SK-N-SH treated with all-trans-retinoic acid at 6 μM for 48 hours (cell line): ENCODE data around the gene ARHGAP12.

Experiments
- ATAC-seq: fragments of 200-7000 bp; cut with Tn5 transposase; 3 replicates; pipeline ENCODE4 v1.9.1; 2020; ENCODE audit warnings: mild to moderate bottlenecking, moderate library complexity
- ARNTL ChIP-seq: fragments of 450-650 bp; formaldehyde crosslinking; IDR thresholded peaks from 2 replicates; pipeline ENCODE4 v1.5.0; 2020; ENCODE audit warnings: low read depth, mild to moderate bottlenecking, moderate library complexity, borderline replicate concordance
- BACH2 ChIP-seq: fragments of 250-450 bp; sonication (Bioruptor Pico); IDR thresholded peaks from 2 replicates; pipeline ENCODE4 v1.9.0; 2021; ENCODE audit warnings: mild to moderate bottlenecking, borderline replicate concordance
- CSDC2 ChIP-seq: fragments of 250-450 bp; sonication (Bioruptor Pico); IDR thresholded peaks from 2 replicates; pipeline ENCODE4 v1.5.0; 2020; ENCODE audit warnings: mild to moderate bottlenecking, moderate library complexity
- ESRRG ChIP-seq: fragments of 250-450 bp; sonication (Bioruptor Pico); IDR thresholded peaks from 2 replicates; pipeline ENCODE4 v1.6.1; 2021; ENCODE audit warnings: mild to moderate bottlenecking
- GLIS3 ChIP-seq: fragments of 250-450 bp; sonication (Bioruptor Pico); IDR thresholded peaks from 2 replicates; pipeline ENCODE4 v1.5.0; 2020; ENCODE audit warnings: mild to moderate bottlenecking, moderate library complexity
- ISL1 ChIP-seq: fragments of 250-450 bp; sonication (Bioruptor Pico); IDR thresholded peaks from 2 replicates; pipeline ENCODE4 v2.1.2; 2022; ENCODE audit warnings: mild to moderate bottlenecking, moderate library complexity
- OSR1 ChIP-seq: fragments of 250-450 bp; sonication (Bioruptor Pico); IDR thresholded peaks from 2 replicates; pipeline ENCODE4 v1.8.0; 2022; ENCODE audit warnings: moderate library complexity, mild to moderate bottlenecking, inconsistent platforms
- PPARA ChIP-seq: fragments of 250-450 bp; sonication (Bioruptor Pico); IDR thresholded peaks from 2 replicates; pipeline ENCODE4 v1.5.0; 2020; ENCODE audit warnings: mild to moderate bottlenecking, borderline replicate concordance
- RARB ChIP-seq: fragments of 250-450 bp; sonication (Bioruptor Pico); IDR thresholded peaks from 2 replicates; pipeline ENCODE4 v1.8.0; 2021; ENCODE audit warnings: mild to moderate bottlenecking, moderate library complexity
- TCF4 ChIP-seq: fragments of 250-450 bp; sonication (Bioruptor Pico); IDR thresholded peaks from 2 replicates; pipeline ENCODE4 v1.8.0; 2021; ENCODE audit warnings: mild to moderate bottlenecking, moderate library complexity, borderline replicate concordance
- TOX ChIP-seq: fragments of 250-450 bp; sonication (Bioruptor Pico); IDR thresholded peaks from 2 replicates; pipeline ENCODE4 v1.8.0; 2021; ENCODE audit warnings: mild to moderate bottlenecking, moderate library complexity, borderline replicate concordance
- ZC3H10 ChIP-seq: fragments of 250-450 bp; sonication (Bioruptor Pico); IDR thresholded peaks from 2 replicates; pipeline ENCODE4 v1.5.1; 2021; ENCODE audit warnings: mild to moderate bottlenecking, moderate library complexity
- ZFP3 ChIP-seq: fragments of 250-450 bp; sonication (Bioruptor Pico); IDR thresholded peaks from 2 replicates; pipeline ENCODE4 v1.5.0; 2020; ENCODE audit warnings: mild to moderate bottlenecking, moderate library complexity
- ZFP30 ChIP-seq: fragments of 450-650 bp; formaldehyde crosslinking; IDR thresholded peaks from 2 replicates; pipeline ENCODE4 v1.5.0; 2022; ENCODE audit warnings: mild to moderate bottlenecking, moderate library complexity
- ZNF565 ChIP-seq: fragments of 450-650 bp; formaldehyde crosslinking; conservative IDR thresholded peaks from 2 replicates; pipeline ENCODE4 v1.5.0; 2020; ENCODE audit warnings: low read depth, mild to moderate bottlenecking, moderate library complexity
- ZNF70 ChIP-seq: fragments of 450-650 bp; formaldehyde crosslinking; IDR thresholded peaks from 2 replicates; pipeline ENCODE4 v1.5.0; 2020; ENCODE audit warnings: mild to moderate bottlenecking, moderate library complexity
- ZNF8 ChIP-seq: fragments of 450-650 bp; formaldehyde crosslinking; IDR thresholded peaks from 2 replicates; pipeline ENCODE4 v1.5.0; 2020; ENCODE audit warnings: mild to moderate bottlenecking, moderate library complexity
- TF ChIP-seq, protein P1 (sequence below): fragments of 250-450 bp; sonication (Bioruptor Pico); IDR thresholded peaks from 2 replicates; pipeline ENCODE4 v1.5.0; 2020; ENCODE audit warnings: mild to moderate bottlenecking, moderate library complexity
- TF ChIP-seq, protein P2 (sequence below): fragments of 250-450 bp; sonication (Bioruptor Pico); IDR thresholded peaks from 2 replicates; pipeline ENCODE4 v1.5.1; 2021; ENCODE audit warnings: mild to moderate bottlenecking, moderate library complexity
- TF ChIP-seq, protein P3 (sequence below): fragments of 250-450 bp; sonication (Bioruptor Pico); IDR thresholded peaks from 2 replicates; pipeline ENCODE4 v1.8.0; 2020; ENCODE audit warnings: mild to moderate bottlenecking, moderate library complexity, borderline replicate concordance
- TF ChIP-seq, protein P4 (sequence below): fragments of 250-450 bp; sonication (Bioruptor Pico); IDR thresholded peaks from 2 replicates; pipeline ENCODE4 v1.5.1; 2020; ENCODE audit warnings: low read depth, mild to moderate bottlenecking, moderate library complexity
- TF ChIP-seq, protein P5 (sequence below): fragments of 250-450 bp; sonication (Bioruptor Pico); IDR thresholded peaks from 2 replicates; pipeline ENCODE4 v1.8.0; 2021; ENCODE audit warnings: low read depth, mild to moderate bottlenecking, moderate library complexity, borderline replicate concordance

Gene ARHGAP12

DNA sequence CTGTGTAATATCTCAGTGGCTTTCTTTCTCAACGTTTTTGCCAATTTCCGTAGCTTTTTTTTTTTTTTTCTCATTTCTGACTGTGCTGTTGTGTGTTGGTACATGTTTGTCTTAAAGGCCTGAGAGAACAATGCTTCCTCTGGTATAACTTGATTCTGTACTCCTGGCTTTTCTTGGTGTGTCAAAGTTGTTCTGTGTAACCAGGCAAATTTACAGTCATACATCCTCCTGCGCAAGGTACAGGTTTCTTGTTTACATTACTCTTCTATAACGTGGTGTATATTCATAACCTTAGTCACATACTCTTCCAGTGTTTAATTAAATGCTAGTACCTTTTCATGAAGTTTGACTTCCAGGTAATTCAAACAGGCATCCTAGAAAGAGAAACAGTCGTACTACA is 8.3 kb upstream of the ARHGAP12 start:
- no peak for TF ChIP-seq ARNTL
- no peak for TF ChIP-seq ZNF70 (CRISPR knock-in tag)
- no peak for TF ChIP-seq ESRRG (CRISPR knock-in tag)
- no peak for TF ChIP-seq PPARA
- TF ChIP-seq, protein P1, sequence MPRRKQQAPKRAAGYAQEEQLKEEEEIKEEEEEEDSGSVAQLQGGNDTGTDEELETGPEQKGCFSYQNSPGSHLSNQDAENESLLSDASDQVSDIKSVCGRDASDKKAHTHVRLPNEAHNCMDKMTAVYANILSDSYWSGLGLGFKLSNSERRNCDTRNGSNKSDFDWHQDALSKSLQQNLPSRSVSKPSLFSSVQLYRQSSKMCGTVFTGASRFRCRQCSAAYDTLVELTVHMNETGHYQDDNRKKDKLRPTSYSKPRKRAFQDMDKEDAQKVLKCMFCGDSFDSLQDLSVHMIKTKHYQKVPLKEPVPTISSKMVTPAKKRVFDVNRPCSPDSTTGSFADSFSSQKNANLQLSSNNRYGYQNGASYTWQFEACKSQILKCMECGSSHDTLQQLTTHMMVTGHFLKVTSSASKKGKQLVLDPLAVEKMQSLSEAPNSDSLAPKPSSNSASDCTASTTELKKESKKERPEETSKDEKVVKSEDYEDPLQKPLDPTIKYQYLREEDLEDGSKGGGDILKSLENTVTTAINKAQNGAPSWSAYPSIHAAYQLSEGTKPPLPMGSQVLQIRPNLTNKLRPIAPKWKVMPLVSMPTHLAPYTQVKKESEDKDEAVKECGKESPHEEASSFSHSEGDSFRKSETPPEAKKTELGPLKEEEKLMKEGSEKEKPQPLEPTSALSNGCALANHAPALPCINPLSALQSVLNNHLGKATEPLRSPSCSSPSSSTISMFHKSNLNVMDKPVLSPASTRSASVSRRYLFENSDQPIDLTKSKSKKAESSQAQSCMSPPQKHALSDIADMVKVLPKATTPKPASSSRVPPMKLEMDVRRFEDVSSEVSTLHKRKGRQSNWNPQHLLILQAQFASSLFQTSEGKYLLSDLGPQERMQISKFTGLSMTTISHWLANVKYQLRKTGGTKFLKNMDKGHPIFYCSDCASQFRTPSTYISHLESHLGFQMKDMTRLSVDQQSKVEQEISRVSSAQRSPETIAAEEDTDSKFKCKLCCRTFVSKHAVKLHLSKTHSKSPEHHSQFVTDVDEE (CRISPR knock-in tag), result no peak
- TF ChIP-seq ZFP30 (CRISPR knock-in tag), result no peak
- TF ChIP-seq, protein P2, sequence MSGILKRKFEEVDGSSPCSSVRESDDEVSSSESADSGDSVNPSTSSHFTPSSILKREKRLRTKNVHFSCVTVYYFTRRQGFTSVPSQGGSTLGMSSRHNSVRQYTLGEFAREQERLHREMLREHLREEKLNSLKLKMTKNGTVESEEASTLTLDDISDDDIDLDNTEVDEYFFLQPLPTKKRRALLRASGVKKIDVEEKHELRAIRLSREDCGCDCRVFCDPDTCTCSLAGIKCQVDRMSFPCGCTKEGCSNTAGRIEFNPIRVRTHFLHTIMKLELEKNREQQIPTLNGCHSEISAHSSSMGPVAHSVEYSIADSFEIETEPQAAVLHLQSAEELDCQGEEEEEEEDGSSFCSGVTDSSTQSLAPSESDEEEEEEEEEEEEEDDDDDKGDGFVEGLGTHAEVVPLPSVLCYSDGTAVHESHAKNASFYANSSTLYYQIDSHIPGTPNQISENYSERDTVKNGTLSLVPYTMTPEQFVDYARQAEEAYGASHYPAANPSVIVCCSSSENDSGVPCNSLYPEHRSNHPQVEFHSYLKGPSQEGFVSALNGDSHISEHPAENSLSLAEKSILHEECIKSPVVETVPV, result no peak
- no peak for TF ChIP-seq RARB (CRISPR knock-in tag)
- no peak for TF ChIP-seq ZNF565 (CRISPR knock-in tag)
- TF ChIP-seq BACH2 (CRISPR knock-in tag), result no peak
- no peak for TF ChIP-seq ZC3H10 (CRISPR knock-in tag)
- TF ChIP-seq ZNF8 (CRISPR knock-in tag), result no peak
- TF ChIP-seq, protein P3, sequence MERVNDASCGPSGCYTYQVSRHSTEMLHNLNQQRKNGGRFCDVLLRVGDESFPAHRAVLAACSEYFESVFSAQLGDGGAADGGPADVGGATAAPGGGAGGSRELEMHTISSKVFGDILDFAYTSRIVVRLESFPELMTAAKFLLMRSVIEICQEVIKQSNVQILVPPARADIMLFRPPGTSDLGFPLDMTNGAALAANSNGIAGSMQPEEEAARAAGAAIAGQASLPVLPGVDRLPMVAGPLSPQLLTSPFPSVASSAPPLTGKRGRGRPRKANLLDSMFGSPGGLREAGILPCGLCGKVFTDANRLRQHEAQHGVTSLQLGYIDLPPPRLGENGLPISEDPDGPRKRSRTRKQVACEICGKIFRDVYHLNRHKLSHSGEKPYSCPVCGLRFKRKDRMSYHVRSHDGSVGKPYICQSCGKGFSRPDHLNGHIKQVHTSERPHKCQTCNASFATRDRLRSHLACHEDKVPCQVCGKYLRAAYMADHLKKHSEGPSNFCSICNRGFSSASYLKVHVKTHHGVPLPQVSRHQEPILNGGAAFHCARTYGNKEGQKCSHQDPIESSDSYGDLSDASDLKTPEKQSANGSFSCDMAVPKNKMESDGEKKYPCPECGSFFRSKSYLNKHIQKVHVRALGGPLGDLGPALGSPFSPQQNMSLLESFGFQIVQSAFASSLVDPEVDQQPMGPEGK (CRISPR knock-in tag), result no peak
- TF ChIP-seq ISL1 (CRISPR knock-in tag), result no peak
- no peak for TF ChIP-seq TCF4 (CRISPR knock-in tag)
- no peak for TF ChIP-seq ZFP3 (CRISPR knock-in tag)
- TF ChIP-seq, protein P4, sequence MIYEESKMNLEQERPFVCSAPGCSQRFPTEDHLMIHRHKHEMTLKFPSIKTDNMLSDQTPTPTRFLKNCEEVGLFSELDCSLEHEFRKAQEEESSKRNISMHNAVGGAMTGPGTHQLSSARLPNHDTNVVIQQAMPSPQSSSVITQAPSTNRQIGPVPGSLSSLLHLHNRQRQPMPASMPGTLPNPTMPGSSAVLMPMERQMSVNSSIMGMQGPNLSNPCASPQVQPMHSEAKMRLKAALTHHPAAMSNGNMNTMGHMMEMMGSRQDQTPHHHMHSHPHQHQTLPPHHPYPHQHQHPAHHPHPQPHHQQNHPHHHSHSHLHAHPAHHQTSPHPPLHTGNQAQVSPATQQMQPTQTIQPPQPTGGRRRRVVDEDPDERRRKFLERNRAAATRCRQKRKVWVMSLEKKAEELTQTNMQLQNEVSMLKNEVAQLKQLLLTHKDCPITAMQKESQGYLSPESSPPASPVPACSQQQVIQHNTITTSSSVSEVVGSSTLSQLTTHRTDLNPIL (CRISPR knock-in tag), result no peak
- TF ChIP-seq GLIS3 (CRISPR knock-in tag), result no peak
- no peak for TF ChIP-seq CSDC2 (CRISPR knock-in tag)
- ATAC-seq, result no peak

DNA sequence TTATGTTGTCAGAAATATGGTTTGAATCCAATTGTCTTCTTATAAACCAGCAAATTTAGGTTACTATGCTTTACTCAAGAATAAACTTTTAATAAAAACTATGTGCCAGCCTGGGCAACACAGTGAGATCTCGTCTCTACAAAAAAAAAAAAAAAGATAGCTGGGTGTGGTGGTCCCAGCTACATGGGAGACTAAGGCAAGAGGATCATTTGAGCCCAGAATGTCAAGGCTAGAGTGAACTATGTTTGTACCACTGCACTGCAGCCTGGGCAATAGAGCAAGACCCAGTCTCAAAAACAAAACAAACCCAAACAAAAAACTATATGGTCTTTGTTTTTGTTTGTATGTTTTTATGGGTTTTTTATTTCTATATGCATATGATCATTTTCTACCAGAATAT is 7.5 kb upstream of the ARHGAP12 start:
- TF ChIP-seq ZFP3 (CRISPR knock-in tag), result no peak
- no peak for TF ChIP-seq ZNF565 (CRISPR knock-in tag)
- TF ChIP-seq, protein P2, result no peak
- TF ChIP-seq, protein P1 (CRISPR knock-in tag), result no peak
- no peak for TF ChIP-seq TCF4 (CRISPR knock-in tag)
- TF ChIP-seq ZFP30 (CRISPR knock-in tag), result no peak
- TF ChIP-seq, protein P3 (CRISPR knock-in tag), result no peak
- TF ChIP-seq ESRRG (CRISPR knock-in tag), result no peak
- TF ChIP-seq ZC3H10 (CRISPR knock-in tag), result no peak
- TF ChIP-seq TOX (CRISPR knock-in tag), result no peak
- no peak for TF ChIP-seq PPARA
- TF ChIP-seq ZNF70 (CRISPR knock-in tag), result no peak
- TF ChIP-seq OSR1 (CRISPR knock-in tag), result no peak
- TF ChIP-seq, protein P5, sequence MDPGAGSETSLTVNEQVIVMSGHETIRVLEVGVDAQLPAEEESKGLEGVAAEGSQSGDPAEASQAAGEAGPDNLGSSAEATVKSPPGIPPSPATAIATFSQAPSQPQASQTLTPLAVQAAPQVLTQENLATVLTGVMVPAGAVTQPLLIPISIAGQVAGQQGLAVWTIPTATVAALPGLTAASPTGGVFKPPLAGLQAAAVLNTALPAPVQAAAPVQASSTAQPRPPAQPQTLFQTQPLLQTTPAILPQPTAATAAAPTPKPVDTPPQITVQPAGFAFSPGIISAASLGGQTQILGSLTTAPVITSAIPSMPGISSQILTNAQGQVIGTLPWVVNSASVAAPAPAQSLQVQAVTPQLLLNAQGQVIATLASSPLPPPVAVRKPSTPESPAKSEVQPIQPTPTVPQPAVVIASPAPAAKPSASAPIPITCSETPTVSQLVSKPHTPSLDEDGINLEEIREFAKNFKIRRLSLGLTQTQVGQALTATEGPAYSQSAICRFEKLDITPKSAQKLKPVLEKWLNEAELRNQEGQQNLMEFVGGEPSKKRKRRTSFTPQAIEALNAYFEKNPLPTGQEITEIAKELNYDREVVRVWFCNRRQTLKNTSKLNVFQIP (CRISPR knock-in tag), result no peak
- TF ChIP-seq, protein P4 (CRISPR knock-in tag), result no peak
- TF ChIP-seq CSDC2 (CRISPR knock-in tag), result no peak
- TF ChIP-seq GLIS3 (CRISPR knock-in tag), result no peak
- ATAC-seq, result no peak
